HG02885 (cell line): ENCODE data around the gene SPAG16.

Experiments used
- ATAC-seq: cut with Tn5 transposase; IDR thresholded peaks from one replicate; pipeline ENCODE4 v1.9.1; 2021; ENCODE audit warnings: mild to moderate bottlenecking; ENCODE audit not compliant: unreplicated experiment, poor library complexity

SPAG16 gene

GRCh38 chr2:213284105-213285090 lies at the start of gene SPAG16:
Gene SPAG16 (plus strand): TSS chr2:213284464.
- ATAC-seq, result peak; percentile 98

GRCh38 chr2:213234641-213235040 lies 49.6 kb upstream of the SPAG16 start:
- ATAC-seq, result no peak

GRCh38 chr2:213235741-213236140 lies 48.5 kb upstream of the SPAG16 start:
- no peak for ATAC-seq

GRCh38 chr2:213237251-213237650 lies 47.0 kb upstream of the SPAG16 start:
- no peak for ATAC-seq

GRCh38 chr2:213237787-213238186 lies 46.5 kb upstream of the SPAG16 start:
- ATAC-seq, result no peak

- ATAC-seq, result peak; percentile 50
These were observed 45.3 kb upstream of the SPAG16 start for GRCh38 chr2:213238753-213239495.

- no peak for ATAC-seq
These were observed 42.4 kb upstream of the SPAG16 start for GRCh38 chr2:213241817-213242216.

- no peak for ATAC-seq
These were observed 41.6 kb upstream of the SPAG16 start for GRCh38 chr2:213242653-213243052.

GRCh38 chr2:213243189-213244044 lies 40.8 kb upstream of the SPAG16 start:
- ATAC-seq, result peak; percentile 34

- ATAC-seq, result no peak
These were observed 37.6 kb upstream of the SPAG16 start for GRCh38 chr2:213246497-213247281.

- ATAC-seq, result no peak
These were observed 36.7 kb upstream of the SPAG16 start for GRCh38 chr2:213247566-213247965.

GRCh38 chr2:213248637-213249036 lies 35.6 kb upstream of the SPAG16 start:
- no peak for ATAC-seq

GRCh38 chr2:213249502-213249901 lies 34.8 kb upstream of the SPAG16 start:
- no peak for ATAC-seq

GRCh38 chr2:213251618-213252017 lies 32.6 kb upstream of the SPAG16 start:
- ATAC-seq, result peak; percentile 77

GRCh38 chr2:213252206-213252605 lies 32.1 kb upstream of the SPAG16 start:
- no peak for ATAC-seq

- no peak for ATAC-seq
These were observed 31.1 kb upstream of the SPAG16 start for GRCh38 chr2:213253162-213253561.

GRCh38 chr2:213259266-213259665 lies 25.0 kb upstream of the SPAG16 start:
- ATAC-seq, result no peak

- ATAC-seq, result no peak
These were observed 23.0 kb upstream of the SPAG16 start for GRCh38 chr2:213261237-213261636.

- ATAC-seq, result no peak
These were observed 22.5 kb upstream of the SPAG16 start for GRCh38 chr2:213261715-213262114.

GRCh38 chr2:213265679-213266078 lies 18.6 kb upstream of the SPAG16 start:
- no peak for ATAC-seq
